ENCODE results near the gene ERVH48-1.
"Not testable (repeated sequence)": the region's sequence is repeated elsewhere in the genome, so short reads cannot be mapped to it uniquely, and the experiment has no call there.

Gene ERVH48-1

DNA sequence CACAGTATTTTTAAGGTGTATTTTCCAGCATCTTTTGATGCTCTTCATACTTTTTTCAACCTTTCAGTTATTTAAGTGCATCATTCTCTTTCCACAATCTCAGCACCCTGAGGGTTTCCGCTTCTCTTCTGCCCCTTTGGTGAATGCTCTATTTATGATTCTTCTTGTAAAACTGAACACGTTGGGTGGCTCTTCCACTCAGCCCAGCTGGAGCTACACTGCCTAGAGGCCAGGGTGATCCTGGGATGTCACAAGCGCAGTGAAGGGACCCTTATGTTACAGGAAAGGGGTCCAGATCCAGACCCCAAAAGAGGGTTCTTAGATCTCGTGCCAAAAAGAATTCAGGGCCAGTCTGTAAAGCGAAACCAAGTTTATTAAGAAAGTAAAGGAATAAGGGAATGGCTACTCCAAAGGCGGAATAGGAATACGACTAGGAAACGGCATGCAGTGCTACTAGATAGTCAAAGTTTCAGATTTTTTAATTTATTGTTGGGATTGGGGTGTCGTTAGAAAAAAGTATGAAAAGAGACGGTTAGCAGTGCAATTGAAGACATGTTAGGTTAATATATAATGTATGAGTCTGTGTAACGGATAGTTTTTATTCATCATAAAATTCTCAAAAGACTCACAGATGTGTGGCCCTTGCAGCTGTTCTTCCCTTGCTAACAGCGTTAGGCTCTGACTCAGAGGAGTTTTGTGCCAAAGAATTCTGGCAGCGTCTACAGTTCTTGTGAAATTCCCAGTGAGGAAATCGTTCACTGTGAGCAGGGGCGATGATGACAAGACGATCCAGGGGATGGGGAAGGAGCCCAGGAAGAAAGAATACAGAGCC, 14.4 kb upstream of the ERVH48-1 start:
- peak; percentile 84 for DNase-seq (ENCODE audit: low spot score)

DNA sequence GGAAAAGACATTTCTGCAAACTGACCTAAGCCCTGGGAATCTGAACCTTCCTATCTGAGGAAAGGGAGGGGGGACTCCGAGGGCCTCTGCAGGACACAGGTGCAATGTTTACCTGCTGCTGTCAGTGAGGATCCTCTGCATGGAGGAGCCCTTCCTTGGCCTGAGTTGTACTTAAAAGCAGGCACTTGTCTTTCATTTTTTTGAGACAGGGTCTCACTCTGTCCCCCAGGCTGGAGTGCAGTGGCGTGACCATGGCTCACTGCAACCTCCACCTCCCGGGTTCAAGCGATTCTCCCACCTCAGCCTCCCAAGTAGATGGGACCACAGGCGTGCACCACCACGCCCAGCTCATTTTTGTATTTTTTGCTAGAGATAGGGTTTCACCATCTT, 13.2 kb upstream of the ERVH48-1 start:
- not testable (repeated sequence) for DNase-seq (ENCODE audit: low spot score)

DNA sequence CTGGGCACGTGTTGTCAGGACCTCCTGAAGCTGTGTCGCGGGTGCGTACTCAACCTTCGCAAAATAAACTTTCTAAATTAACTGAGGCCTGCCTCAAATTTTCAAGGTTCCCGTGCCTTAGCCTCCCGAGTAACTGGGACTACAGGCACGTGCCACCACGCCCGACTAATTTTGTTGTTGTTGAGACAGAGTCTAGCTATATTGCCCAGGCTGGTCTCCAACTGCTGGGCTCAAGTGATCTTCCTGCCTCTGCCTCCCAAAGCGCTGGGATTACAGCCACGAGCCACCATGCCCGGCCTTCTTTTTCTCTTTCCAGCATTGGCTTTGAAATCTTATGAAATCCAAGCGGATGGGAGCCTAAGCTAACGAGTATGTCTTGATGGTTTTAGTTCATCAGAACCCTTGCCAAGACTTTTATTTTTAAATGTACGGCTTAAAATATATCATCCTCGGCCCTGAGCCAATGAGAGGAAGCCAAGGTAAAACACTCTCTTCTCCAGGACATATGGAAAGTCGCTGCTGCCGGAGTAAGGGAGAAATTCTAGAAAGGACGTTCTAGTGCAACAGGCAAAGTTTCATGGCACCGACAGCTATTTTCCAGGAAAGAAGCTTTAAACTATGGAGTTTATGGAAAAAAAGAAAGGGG, 12.7 kb upstream of the ERVH48-1 start:
- no peak for DNase-seq (ENCODE audit: low spot score)

DNA sequence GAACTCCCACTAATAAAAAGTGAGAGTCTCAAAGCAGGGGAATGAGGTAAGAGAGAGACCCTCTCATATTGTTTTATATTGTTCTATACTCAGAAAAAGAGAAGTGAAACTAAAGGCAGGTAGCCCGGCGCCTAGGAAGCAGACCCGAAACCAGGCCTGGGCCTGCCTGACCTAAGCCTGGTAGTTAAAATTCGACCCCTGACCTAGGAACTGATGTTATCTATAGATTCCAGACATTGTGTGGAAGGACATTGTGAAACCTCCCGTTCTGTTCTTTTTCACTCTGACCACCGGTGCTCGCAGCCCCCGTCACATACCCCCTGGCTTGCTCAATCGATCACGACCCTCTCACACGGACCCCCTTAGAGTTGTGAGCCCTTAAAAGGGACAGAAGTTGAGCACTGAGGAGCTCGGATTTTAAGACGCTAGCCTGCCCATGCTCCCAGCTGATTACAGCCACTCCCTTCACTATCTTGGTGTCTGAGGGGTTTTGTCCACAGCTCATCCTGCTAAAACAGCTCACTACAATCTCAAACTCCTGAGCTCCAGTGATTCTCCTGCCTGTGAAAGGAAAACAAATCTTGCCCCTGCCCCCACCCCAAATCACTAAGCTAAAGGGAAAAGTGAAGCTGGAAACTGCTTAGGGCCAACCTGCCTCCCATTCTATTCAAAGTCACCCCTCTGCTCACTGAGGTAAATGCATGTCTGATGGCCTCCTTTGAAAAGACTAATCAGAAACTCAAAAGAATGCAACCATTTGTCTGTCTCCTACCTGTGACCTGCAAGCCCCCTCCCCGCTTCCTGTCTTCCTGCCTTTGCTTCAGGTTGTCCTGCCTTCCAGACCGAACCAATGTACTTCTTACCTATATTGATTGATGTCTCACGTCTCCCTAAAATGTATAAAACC, 11.9 kb upstream of the ERVH48-1 start:
- DNase-seq (ENCODE audit: low spot score): not testable (repeated sequence)

DNA sequence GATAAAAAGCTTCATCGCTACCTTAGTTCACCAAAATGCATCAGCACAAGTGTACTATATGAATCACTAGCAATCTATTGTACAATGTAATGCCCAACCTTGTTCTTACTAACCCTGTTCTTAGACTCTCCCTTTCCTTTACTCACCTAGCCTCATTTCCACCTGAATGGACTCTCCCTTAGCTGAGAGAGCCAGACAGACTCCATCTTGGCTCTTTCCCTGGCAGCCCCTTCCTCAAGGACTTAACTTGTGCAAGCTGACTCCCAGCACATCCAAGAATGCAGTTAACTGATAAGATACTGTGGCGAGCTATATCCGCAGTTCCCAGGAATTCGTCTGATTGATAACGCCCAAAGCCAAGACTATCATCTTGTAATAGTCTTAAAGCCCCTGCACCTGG, 10.9 kb upstream of the ERVH48-1 start:
- not testable (repeated sequence) for DNase-seq (ENCODE audit: low spot score)

- DNase-seq (ENCODE audit: low spot score): not testable (repeated sequence)
These were observed 8.5 kb upstream of the ERVH48-1 start for GRCh38 chr21:42933973-42934372.

DNA sequence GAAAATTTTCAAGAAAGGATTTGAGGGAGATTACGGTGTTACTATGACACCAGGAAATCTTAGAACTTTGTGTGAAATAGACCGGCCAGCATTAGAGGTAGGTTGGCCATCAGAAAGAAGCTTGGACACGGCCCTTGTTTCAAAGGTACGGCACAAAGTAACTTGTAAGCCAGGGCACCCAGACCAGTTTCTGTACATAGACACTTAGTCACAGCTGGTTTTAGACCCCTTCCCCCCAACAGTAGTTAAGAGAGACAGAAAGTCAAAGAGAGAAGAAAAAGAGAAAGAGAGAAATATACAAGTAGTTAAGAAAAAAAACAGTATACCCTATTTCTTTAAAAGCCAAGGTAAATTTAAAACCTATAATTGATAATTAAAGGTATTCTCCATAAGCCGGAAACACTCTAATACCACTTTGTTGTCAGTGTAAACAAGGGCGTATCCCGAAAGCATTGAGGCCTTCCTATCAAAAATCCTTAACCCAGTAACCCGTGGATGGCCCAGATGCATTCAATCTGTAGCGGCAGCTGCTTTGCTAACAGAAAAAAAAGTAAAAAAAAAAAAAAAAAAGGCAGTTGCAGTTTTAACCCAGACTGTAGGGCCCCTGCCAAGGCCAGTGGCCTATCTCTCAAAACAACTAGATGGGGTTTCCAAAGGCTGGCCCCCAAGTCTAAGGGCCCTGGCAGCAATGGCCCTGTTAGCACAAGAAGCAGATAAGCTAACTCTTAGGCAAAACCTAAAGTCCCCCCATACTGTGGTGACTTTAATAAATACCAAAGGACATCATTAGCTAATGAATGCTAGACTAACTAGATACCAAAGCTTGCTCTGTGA, 7.9 kb upstream of the ERVH48-1 start:
- DNase-seq (ENCODE audit: low spot score): not testable (repeated sequence)

DNA sequence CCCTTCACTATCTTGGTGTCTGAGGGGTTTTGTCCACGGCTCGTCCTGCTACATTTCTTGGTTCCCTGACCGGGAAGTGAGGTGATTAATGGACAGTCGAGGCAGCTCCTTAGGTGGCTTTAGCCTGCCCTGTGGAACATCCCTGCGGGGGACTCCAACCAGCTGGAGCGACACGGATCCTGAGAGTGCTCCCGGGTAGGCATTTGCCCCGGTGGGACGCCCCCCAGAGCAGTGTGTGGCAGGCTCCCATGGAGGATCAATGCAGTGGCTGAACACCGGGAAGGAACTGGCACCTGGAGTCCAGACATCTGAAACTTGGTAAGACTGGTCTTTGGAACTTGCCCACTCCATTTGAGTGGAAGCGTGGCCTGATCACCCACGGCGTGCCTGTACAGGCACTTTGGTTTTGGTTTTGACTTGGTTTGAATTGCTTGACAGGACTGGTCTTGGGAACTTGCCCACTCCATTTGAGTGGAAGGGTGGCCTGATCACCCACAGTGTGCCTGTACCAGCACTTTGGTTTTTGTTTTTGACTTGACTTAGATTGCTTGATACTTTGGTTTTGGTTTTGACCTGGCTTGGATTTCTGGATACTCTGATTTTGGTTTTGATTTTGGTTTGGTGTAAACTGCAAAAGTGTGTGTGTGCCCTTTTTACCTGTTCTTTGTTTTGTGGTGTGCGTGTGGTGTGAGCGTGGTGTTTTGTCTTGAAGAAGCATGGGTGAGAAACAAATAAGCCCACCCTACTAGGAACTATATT, 7.1 kb upstream of the ERVH48-1 start:
- DNase-seq (ENCODE audit: low spot score): not testable (repeated sequence)

- DNase-seq (ENCODE audit: low spot score): no peak
These were observed 6.3 kb upstream of the ERVH48-1 start for GRCh38 chr21:42931560-42932235.

DNA sequence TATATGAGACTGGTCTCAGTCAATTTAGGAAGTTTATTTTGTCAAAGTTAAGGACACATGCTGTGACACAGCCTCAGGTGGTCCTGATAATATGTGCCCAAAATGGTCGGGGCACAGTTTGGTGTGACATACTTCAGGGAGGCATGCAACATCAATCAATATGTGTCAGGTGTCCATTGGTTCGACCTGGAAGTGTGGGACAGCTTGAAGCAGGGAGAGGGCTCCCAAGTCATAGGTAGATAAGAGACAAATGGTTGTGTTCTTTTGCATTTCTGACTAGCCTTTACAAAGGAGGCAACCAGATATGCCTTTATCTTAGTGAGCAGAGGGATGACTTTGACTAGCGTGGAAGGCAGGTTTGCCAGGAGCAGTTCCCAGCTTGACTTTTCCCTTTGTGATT, 4.5 kb upstream of the ERVH48-1 start:
- DNase-seq (ENCODE audit: low spot score): no peak

DNA sequence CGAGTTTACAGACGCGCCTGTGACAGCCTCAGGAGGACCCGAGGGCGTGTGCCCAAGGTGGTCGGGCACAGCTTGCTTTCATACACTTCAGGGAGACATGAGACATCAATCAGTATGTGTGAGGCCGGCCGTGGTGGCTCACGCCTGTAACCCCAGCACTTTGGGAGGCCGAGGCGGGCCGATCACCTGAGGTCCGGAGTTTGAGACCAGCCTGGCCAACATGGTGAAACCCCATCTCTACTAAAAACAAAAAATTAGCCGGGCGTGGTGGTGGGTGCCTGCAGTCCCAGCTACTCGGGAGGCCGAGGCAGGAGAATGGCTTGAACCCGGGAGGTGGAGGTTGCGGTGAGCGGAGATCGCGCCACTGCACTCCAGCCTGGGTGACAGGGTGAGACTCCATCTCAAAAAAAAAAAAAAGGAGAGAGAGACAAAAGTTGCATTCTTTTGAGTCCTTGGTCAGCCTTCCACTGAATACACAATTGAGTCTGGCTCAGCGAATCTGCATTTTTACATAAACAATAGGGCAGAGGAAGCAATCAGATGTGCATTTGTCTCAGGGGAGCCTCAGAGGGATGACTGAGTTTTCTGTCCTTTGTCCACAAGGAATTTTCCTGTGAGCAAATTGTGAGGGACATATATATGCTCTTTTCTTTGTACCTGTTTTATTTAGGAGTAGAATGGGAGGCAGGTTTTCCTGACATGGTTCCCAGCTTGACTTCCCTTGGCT, 2.2 kb upstream of the ERVH48-1 start:
- not testable (repeated sequence) for DNase-seq (ENCODE audit: low spot score)

DNA sequence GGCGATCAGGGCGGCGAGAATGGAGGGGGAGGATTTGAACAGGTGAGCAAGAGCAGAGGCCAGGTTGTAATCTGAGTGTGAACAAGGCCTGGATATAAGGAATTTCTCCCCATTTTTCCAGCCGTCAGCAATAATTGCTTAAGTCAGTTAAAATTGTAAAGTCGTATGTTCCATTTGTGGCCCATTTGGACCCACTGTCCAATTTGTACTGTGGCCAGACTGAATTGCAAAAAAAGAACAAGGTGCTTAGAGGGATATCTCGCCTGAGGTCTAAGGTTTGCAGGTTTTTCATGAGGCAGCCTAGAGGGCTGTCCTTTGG, 1.0 kb downstream of the ERVH48-1 start:
- no peak for DNase-seq (ENCODE audit: low spot score)

GRCh38 chr21:42923553-42924432, 1.6 kb downstream of the ERVH48-1 start:
- DNase-seq (ENCODE audit: low spot score): peak; percentile 81

GRCh38 chr21:42922918-42923317, 2.5 kb downstream of the ERVH48-1 start:
- no peak for DNase-seq (ENCODE audit: low spot score)

DNA sequence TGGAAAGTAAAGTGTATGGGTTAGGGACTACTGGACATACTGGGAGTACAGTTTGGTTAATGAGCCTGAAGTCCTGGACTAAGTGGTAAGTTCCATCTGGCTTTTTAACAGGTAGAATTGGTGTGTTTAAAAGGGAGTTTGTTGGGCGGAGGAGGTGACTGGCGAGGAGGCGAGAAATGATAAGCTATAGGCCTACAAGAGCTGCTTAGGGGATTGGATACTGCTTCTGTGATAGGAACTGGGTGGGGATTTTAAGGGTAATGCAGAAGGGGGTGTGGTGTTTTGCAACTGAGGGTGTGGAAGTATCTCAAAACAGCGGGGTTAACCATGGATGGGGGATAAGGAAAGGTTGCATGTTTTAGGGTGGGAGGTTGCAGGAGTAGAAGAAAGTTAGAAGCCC, 3.5 kb downstream of the ERVH48-1 start:
- DNase-seq (ENCODE audit: low spot score): no peak

- DNase-seq (ENCODE audit: low spot score): no peak
These were observed 7.1 kb downstream of the ERVH48-1 start for GRCh38 chr21:42918291-42918690.

- no peak for DNase-seq (ENCODE audit: low spot score)
These were observed 12.0 kb downstream of the ERVH48-1 start for GRCh38 chr21:42913476-42913875.

GRCh38 chr21:42911920-42912319, 13.5 kb downstream of the ERVH48-1 start:
- DNase-seq (ENCODE audit: low spot score): not testable (repeated sequence)

DNA sequence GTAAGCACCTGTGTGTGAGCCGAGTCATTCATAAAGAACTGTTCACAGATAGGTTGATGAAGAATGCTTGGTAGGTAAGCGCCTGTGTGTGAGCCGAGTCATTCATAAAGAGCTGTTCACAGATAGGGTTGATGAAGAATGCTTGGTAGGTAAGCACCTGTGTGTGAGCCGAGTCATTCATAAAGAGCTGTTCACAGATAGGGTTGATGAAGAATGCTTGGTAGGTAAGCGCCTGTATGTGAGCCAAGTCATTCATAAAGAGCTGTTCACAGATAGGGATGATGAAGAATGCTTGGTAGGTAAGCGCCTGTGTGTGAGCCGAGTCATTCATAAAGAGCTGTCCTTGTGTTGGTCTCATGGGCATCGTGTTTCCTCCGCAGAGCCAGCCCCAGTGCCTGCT, 16.9 kb downstream of the ERVH48-1 start:
- not testable (repeated sequence) for DNase-seq (ENCODE audit: low spot score)
